SK-N-SH (cell line): ENCODE results near the gene KDM2A.

Experiments used
- CTCF ChIP-seq: fragments of 200-600 bp; sonication (generic); IDR thresholded peaks from 2 replicates; pipeline ENCODE4 v1.6.1; 2017; ENCODE audit warnings: antibody characterized with exemption, mild to moderate bottlenecking, moderate library complexity
- EP300 ChIP-seq, 2 experiments: IDR thresholded peaks; 2 replicates each; pipeline versions ENCODE4 v1.4.0 to v1.6.1; 2012; ENCODE audit warnings: borderline replicate concordance in 1 of 2, low read depth in 1 of 2, low read length in 1 of 2
- EZH2phosphoT487 ChIP-seq: fragments of 200-600 bp; sonication (generic); IDR thresholded peaks from 2 replicates; pipeline ENCODE4 v1.6.1; 2017; ENCODE audit warnings: low read depth, mixed run types, mild to moderate bottlenecking, antibody characterized with exemption, moderate library complexity, borderline replicate concordance
- FOXJ3 ChIP-seq: sonication (generic); formaldehyde crosslinking; IDR thresholded peaks from 2 replicates; pipeline ENCODE4 v1.5.1; 2020; ENCODE audit warnings: mild to moderate bottlenecking, missing genetic modification reagents
- SIN3A ChIP-seq: IDR thresholded peaks from 2 replicates; pipeline ENCODE4 v1.6.1; 2012; ENCODE audit warnings: low read depth, mild to moderate bottlenecking, low read length, moderate library complexity, borderline replicate concordance

GRCh38 chr11:67095214-67095507, 23.9 kb upstream of the KDM2A start:
- no peak for TF ChIP-seq SIN3A
- no peak for TF ChIP-seq FOXJ3 (CRISPR knock-in tag)
- TF ChIP-seq EZH2phosphoT487 = no peak
- TF ChIP-seq CTCF = peak; percentile 1; the same call in 1 of the 2 replicates
- no peak for TF ChIP-seq EP300 (IDR thresholded peaks at IDR 0.05; ENCODE audit: borderline replicate concordance in 1 of 2, low read depth in 1 of 2, low read length in 1 of 2)
